ENCODE results near the gene MYOZ3. TPM values are rescaled to one million over a fixed set of nuclear protein-coding genes. Genes with fewer than 3 reads are reported as not detected.

Gene MYOZ3
- total and polyA plus RNA-seq, 2 of the 8 experiments (the other 6 are each of a cell fraction or from before 2014, with no cell fraction given): 9.6 to 19.1 TPM

- TF ChIP-seq CHD7 (IDR thresholded peaks at IDR 0.05; ENCODE audit: insufficient replicate concordance, low read length) (no peak), CTCF (IDR thresholded peaks at IDR 0.05; ENCODE audit: control extremely low read depth in 1 of 3, insufficient read depth in 1 of 3, low read depth in 1 of 3, low read length in 3 of 3) (no peak), SIX5 (IDR thresholded peaks at IDR 0.05; ENCODE audit: low read depth, low read length) (no peak), EZH2 (IDR thresholded peaks at IDR 0.05; ENCODE audit: low read depth, low read length, severe bottlenecking) (no peak), SIN3A (conservative IDR thresholded peaks at IDR 0.05 in 1 of 2, IDR thresholded peaks at IDR 0.05 in 1 of 2; ENCODE audit: low read depth in 1 of 2, low read length in 2 of 2) (no peak), CHD1 (IDR thresholded peaks at IDR 0.05; ENCODE audit: low read depth, low read length) (no peak), TCF12 (IDR thresholded peaks at IDR 0.05; ENCODE audit: low read depth, low read length) (no peak)
Measured at GRCh38 chr5:150648294-150649107, 12.6 kb upstream of the MYOZ3 start (continued).
